DMS114 treated with DMSO at 0.1 percent for 48 hours (cell line): ENCODE results near the gene LMCD1.

ENCODE experiments used
- DNase-seq: peaks from one replicate; lab custom pipeline; 2025; ENCODE audit not compliant: unreplicated experiment; lab: John Stamatoyannopoulos, UW

Gene LMCD1

GRCh38 chr3:8556473-8556869, 54.8 kb downstream of the LMCD1 start:
- DNase-seq: no peak

GRCh38 chr3:8557298-8557697, 55.7 kb downstream of the LMCD1 start:
- no peak for DNase-seq

- no peak for DNase-seq
Observed at GRCh38 chr3:8558645-8559044, 57.0 kb downstream of the LMCD1 start.

GRCh38 chr3:8559351-8559750, 57.7 kb downstream of the LMCD1 start:
- no peak for DNase-seq

- DNase-seq: no peak
Observed at GRCh38 chr3:8560366-8561007, 58.9 kb downstream of the LMCD1 start.

GRCh38 chr3:8561370-8561769, 59.7 kb downstream of the LMCD1 start:
- no peak for DNase-seq

- DNase-seq: no peak
Observed at GRCh38 chr3:8562081-8562595, 60.5 kb downstream of the LMCD1 start.

- no peak for DNase-seq
Observed at GRCh38 chr3:8563146-8563545, 61.5 kb downstream of the LMCD1 start.

- DNase-seq: no peak
Observed at GRCh38 chr3:8563597-8563996, 62.0 kb downstream of the LMCD1 start.

GRCh38 chr3:8565376-8565775, 63.8 kb downstream of the LMCD1 start:
- no peak for DNase-seq

GRCh38 chr3:8567784-8568575, 66.4 kb downstream of the LMCD1 start:
- DNase-seq: no peak

GRCh38 chr3:8571256-8571655, 69.6 kb downstream of the LMCD1 start:
- DNase-seq: no peak

- DNase-seq: no peak
Observed at GRCh38 chr3:8573342-8573926, 71.8 kb downstream of the LMCD1 start.

- DNase-seq: no peak
Observed at GRCh38 chr3:8574040-8574669, 72.5 kb downstream of the LMCD1 start.

GRCh38 chr3:8574670-8575322, 73.2 kb downstream of the LMCD1 start:
- no peak for DNase-seq

- DNase-seq: no peak
Observed at GRCh38 chr3:8575364-8576104, 73.9 kb downstream of the LMCD1 start.

- DNase-seq: no peak
Observed at GRCh38 chr3:8576436-8576835, 74.8 kb downstream of the LMCD1 start.

GRCh38 chr3:8576841-8577571, 75.4 kb downstream of the LMCD1 start:
- DNase-seq: no peak

- no peak for DNase-seq
Observed at GRCh38 chr3:8578282-8578681, 76.7 kb downstream of the LMCD1 start.

- DNase-seq: no peak
Observed at GRCh38 chr3:8579096-8579495, 77.5 kb downstream of the LMCD1 start.
